H1 (cell line): ENCODE results near the gene ABCC4.

Source experiments
- EZH2 ChIP-seq: fragments of 200-600 bp; sonication (generic); IDR thresholded peaks from 2 replicates; pipeline ENCODE4 v1.7.1; 2012; ENCODE audit warnings: low read depth, mild to moderate bottlenecking, moderate library complexity, low read length, inconsistent platforms; ENCODE audit not compliant: severe bottlenecking
- FOSL1 ChIP-seq: IDR thresholded peaks from 2 replicates; pipeline ENCODE4 v1.6.1; 2011; ENCODE audit warnings: mild to moderate bottlenecking, low read depth, low read length, moderate library complexity; ENCODE audit not compliant: insufficient read depth

GRCh38 chr13:95151942-95152587 is 149.2 kb downstream of the ABCC4 start:
- TF ChIP-seq FOSL1 (no peak), EZH2 (no peak)
